Stomach (tissue), 4 donors: ENCODE measurements around the gene SLC7A5.

Source experiments
- CTCF ChIP-seq, 7 experiments: fragments of 450-650 bp in 4 of 7; fragments of 200-600 bp in 3 of 7; sonication (generic) in 3 of 7; IDR thresholded peaks; one replicate each; pipeline ENCODE4 v1.5.1; 2016 to 2019; ENCODE audit warnings: antibody characterized with exemption in 7 of 7, control low read depth in 2 of 7, mild to moderate bottlenecking in 1 of 7
- EP300 ChIP-seq: sonication (generic); formaldehyde crosslinking; IDR thresholded peaks from one replicate; pipeline ENCODE4 v1.6.1; 2017; ENCODE audit warnings: antibody characterized with exemption
- POLR2A ChIP-seq, 4 donors: fragments of 450-650 bp; IDR thresholded peaks; one replicate each; pipeline ENCODE4 v1.6.1; 2016; ENCODE audit warnings: antibody characterized with exemption in 4 of 4, control low read depth in 2 of 4, mild to moderate bottlenecking in 1 of 4, moderate library complexity in 1 of 4
- POLR2AphosphoS5 ChIP-seq, 3 donors: sonication (generic); formaldehyde crosslinking; IDR thresholded peaks; one replicate each; pipeline ENCODE4 v1.6.1; 2016; ENCODE audit warnings: antibody characterized with exemption in 3 of 3

GRCh38 chr16:87853411-87854052 is 15.8 kb downstream of the SLC7A5 start:
- TF ChIP-seq CTCF (IDR thresholded peaks at IDR 0.05) (no peak), POLR2AphosphoS5 (IDR thresholded peaks at IDR 0.05) (peak; percentile 89 to 93 (median 93)), POLR2A (IDR thresholded peaks at IDR 0.05) (peak in 1 of 4 donors; percentile 62), EP300 (peak; percentile 88)
